Measurements from ENCODE around the gene STAM.

The STAM gene

DNA sequence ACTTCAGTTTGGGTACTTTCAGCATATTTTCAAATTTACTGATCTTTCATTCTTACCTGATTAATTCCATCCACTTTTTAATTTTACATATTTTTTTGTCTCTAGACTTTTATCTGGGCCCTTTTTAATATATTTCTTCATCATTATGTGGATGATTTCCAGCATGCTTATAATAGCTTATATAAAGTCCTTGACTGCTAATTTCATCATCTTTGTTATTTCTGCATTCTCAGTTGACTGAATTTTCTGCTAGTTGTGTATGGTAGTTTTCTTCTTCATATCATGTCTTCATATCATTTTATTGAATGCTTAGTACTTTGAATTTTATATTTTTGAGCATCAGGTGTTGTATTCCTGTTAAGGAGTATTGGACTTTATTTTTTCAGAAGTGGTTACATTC, 39.6 kb downstream of the STAM start:
- peaks cover 0 to 3% of the 10 kb centered on the region in 2 experiments for H3K4me1 ChIP-seq (ENCODE audit: control insufficient read depth in 1 of 2, insufficient read depth in 2 of 2, low read length in 2 of 2)
- H3K9me3 ChIP-seq (ENCODE audit: insufficient read depth, low read depth, low read length) = no peaks in the 10 kb centered on the region
- H3K4me2 ChIP-seq (ENCODE audit: low read length) = no peak overlapping the region
- no peaks in the 10 kb centered on the region for H3K79me1 ChIP-seq (ENCODE audit: low read length)
- no peak overlapping the region for H3K18ac ChIP-seq (ENCODE audit: low read length)
- no peak overlapping the region for H2BK120ac ChIP-seq (ENCODE audit: insufficient read depth, low read length, poor library complexity)
- no peak for DNase-seq
- peaks cover 3 to 5% of the 10 kb centered on the region in 2 experiments for H3K36me3 ChIP-seq (ENCODE audit: control insufficient read depth in 1 of 2, insufficient read depth in 2 of 2, low read length in 2 of 2)
- H3K23ac ChIP-seq (ENCODE audit: low read length) = no peak overlapping the region
- no peak overlapping the region for H4K91ac ChIP-seq (ENCODE audit: low read depth, low read length)
- H3K27me3 ChIP-seq (ENCODE audit: insufficient read depth, low read length) = no peaks in the 10 kb centered on the region
- H4K8ac ChIP-seq (ENCODE audit: low read depth, low read length) = no peak overlapping the region
- H3K9ac ChIP-seq (ENCODE audit: low read length) = no peak overlapping the region
- no peak overlapping the region for H3K4ac ChIP-seq (ENCODE audit: low read depth, low read length)
- no peak overlapping the region for H3K4me3 ChIP-seq (ENCODE audit: low read depth, low read length)
- H4K12ac ChIP-seq (ENCODE audit: low read depth, low read length) = no peak overlapping the region
- H3K27ac ChIP-seq (ENCODE audit: low read depth, low read length) = no peak overlapping the region
- H2AFZ ChIP-seq (ENCODE audit: insufficient read depth, low read length, poor library complexity) = no peak overlapping the region
- no peak overlapping the region for H2BK5ac ChIP-seq (ENCODE audit: low read depth, low read length, poor library complexity)
- H3K14ac ChIP-seq (ENCODE audit: low read length) = no peak overlapping the region
- peaks cover 2% of the 10 kb centered on the region for H3K79me2 ChIP-seq (ENCODE audit: control insufficient read depth, insufficient read depth, low read length, poor library complexity)
- H2AK5ac ChIP-seq (ENCODE audit: low read length) = no peak overlapping the region
- H2BK12ac ChIP-seq (ENCODE audit: low read length) = no peak overlapping the region

DNA sequence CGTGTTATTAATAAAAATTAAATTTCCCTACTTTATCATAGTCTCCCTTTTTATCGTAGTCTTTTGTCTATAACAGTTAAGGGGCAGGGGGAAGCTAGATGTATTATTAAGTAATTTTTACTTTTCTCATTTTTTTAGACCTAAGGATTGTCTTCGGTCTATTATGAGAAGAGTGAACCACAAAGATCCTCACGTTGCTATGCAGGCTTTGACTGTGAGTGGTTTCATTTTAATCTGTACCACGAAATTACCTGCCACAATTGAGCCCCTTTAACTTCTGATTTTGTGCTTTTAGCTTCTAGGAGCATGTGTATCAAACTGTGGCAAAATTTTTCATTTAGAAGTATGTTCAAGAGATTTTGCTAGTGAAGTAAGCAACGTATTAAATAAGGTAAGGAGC, 40.6 kb downstream of the STAM start:
- Histone ChIP-seq H3K4me1 (ENCODE audit: control insufficient read depth in 1 of 2, insufficient read depth in 2 of 2, low read length in 2 of 2) (peaks cover 0 to 3% of the 10 kb centered on the region in 2 experiments), H2BK120ac (ENCODE audit: insufficient read depth, low read length, poor library complexity) (no peak overlapping the region), H4K8ac (ENCODE audit: low read depth, low read length) (no peak overlapping the region), H3K23ac (ENCODE audit: low read length) (no peak overlapping the region), H3K18ac (ENCODE audit: low read length) (no peak overlapping the region), H2BK12ac (ENCODE audit: low read length) (no peak overlapping the region), H3K14ac (ENCODE audit: low read length) (no peak overlapping the region), H3K79me1 (ENCODE audit: low read length) (no peaks in the 10 kb centered on the region), H3K4ac (ENCODE audit: low read depth, low read length) (no peak overlapping the region), H3K9ac (ENCODE audit: low read length) (no peak overlapping the region), H3K4me2 (ENCODE audit: low read length) (no peak overlapping the region), H2AFZ (ENCODE audit: insufficient read depth, low read length, poor library complexity) (no peak overlapping the region), H2AK5ac (ENCODE audit: low read length) (no peak overlapping the region), H3K27ac (ENCODE audit: low read depth, low read length) (no peak overlapping the region), H3K36me3 (ENCODE audit: control insufficient read depth in 1 of 2, insufficient read depth in 2 of 2, low read length in 2 of 2) (peaks cover 4 to 5% of the 10 kb centered on the region in 2 experiments), H3K4me3 (ENCODE audit: low read depth, low read length) (no peak overlapping the region), H2BK5ac (ENCODE audit: low read depth, low read length, poor library complexity) (no peak overlapping the region), H4K12ac (ENCODE audit: low read depth, low read length) (no peak overlapping the region), H3K9me3 (ENCODE audit: insufficient read depth, low read depth, low read length) (no peaks in the 10 kb centered on the region), H4K91ac (ENCODE audit: low read depth, low read length) (no peak overlapping the region), H3K27me3 (ENCODE audit: insufficient read depth, low read length) (no peaks in the 10 kb centered on the region), H3K79me2 (ENCODE audit: control insufficient read depth, insufficient read depth, low read length, poor library complexity) (peaks cover 2% of the 10 kb centered on the region)
- no peak for DNase-seq
- no CpG with 5 or more reads among the region's 6 CpGs for WGBS (ENCODE audit: extremely low coverage, insufficient coverage, insufficient read length)

DNA sequence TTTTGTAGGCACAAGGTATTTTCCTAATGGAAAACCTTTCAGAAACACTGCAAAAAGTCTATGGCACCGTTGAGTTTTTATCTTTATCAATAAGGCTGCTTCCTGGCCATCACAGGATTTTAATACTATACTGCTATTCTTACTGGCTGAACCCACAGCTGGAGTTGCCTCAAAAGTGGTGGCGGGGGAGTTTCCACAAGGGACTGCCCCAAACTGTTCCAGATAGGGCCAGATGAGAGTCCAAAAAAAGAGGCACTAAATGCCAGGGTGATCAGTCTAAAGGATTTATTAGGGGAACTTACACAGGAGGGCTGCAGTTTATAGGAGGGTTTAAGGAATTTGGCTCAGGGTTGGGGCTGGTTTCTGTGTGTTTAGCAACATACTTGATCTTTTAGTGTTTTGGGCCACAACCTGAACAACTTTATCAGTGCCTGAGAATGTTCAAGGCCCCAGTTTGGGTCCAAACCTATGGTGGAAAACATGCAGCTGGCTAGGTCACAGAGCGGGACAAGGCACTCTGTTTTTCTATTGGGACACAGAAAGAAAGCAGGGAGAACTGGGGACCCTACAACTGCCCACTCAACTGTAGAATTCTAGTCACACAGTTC, 41.4 kb downstream of the STAM start:
- peaks cover 2% of the 10 kb centered on the region for H3K79me2 ChIP-seq (ENCODE audit: control insufficient read depth, insufficient read depth, low read length, poor library complexity)
- no peak overlapping the region for H2AK5ac ChIP-seq (ENCODE audit: low read length)
- H4K91ac ChIP-seq (ENCODE audit: low read depth, low read length) = no peak overlapping the region
- peaks cover 0 to 3% of the 10 kb centered on the region in 2 experiments for H3K4me1 ChIP-seq (ENCODE audit: control insufficient read depth in 1 of 2, insufficient read depth in 2 of 2, low read length in 2 of 2)
- H2BK120ac ChIP-seq (ENCODE audit: insufficient read depth, low read length, poor library complexity) = no peak overlapping the region
- H3K9me3 ChIP-seq (ENCODE audit: insufficient read depth, low read depth, low read length) = no peaks in the 10 kb centered on the region
- no peak overlapping the region for H2BK12ac ChIP-seq (ENCODE audit: low read length)
- H4K8ac ChIP-seq (ENCODE audit: low read depth, low read length) = no peak overlapping the region
- no peak for DNase-seq
- H3K18ac ChIP-seq (ENCODE audit: low read length) = no peak overlapping the region
- H3K14ac ChIP-seq (ENCODE audit: low read length) = no peak overlapping the region
- no peak overlapping the region for H3K27ac ChIP-seq (ENCODE audit: low read depth, low read length)
- H3K4ac ChIP-seq (ENCODE audit: low read depth, low read length) = no peak overlapping the region
- no peaks in the 10 kb centered on the region for H3K79me1 ChIP-seq (ENCODE audit: low read length)
- H3K27me3 ChIP-seq (ENCODE audit: insufficient read depth, low read length) = no peaks in the 10 kb centered on the region
- no peak overlapping the region for H3K4me3 ChIP-seq (ENCODE audit: low read depth, low read length)
- H2AFZ ChIP-seq (ENCODE audit: insufficient read depth, low read length, poor library complexity) = no peak overlapping the region
- peaks cover 4 to 5% of the 10 kb centered on the region in 2 experiments for H3K36me3 ChIP-seq (ENCODE audit: control insufficient read depth in 1 of 2, insufficient read depth in 2 of 2, low read length in 2 of 2)
- no peak overlapping the region for H3K23ac ChIP-seq (ENCODE audit: low read length)
- no peak overlapping the region for H3K9ac ChIP-seq (ENCODE audit: low read length)
- no CpG with 5 or more reads among the region's 3 CpGs for WGBS (ENCODE audit: extremely low coverage, insufficient coverage, insufficient read length)
- H4K12ac ChIP-seq (ENCODE audit: low read depth, low read length) = no peak overlapping the region
- no peak overlapping the region for H2BK5ac ChIP-seq (ENCODE audit: low read depth, low read length, poor library complexity)
- H3K4me2 ChIP-seq (ENCODE audit: low read length) = no peak overlapping the region

DNA sequence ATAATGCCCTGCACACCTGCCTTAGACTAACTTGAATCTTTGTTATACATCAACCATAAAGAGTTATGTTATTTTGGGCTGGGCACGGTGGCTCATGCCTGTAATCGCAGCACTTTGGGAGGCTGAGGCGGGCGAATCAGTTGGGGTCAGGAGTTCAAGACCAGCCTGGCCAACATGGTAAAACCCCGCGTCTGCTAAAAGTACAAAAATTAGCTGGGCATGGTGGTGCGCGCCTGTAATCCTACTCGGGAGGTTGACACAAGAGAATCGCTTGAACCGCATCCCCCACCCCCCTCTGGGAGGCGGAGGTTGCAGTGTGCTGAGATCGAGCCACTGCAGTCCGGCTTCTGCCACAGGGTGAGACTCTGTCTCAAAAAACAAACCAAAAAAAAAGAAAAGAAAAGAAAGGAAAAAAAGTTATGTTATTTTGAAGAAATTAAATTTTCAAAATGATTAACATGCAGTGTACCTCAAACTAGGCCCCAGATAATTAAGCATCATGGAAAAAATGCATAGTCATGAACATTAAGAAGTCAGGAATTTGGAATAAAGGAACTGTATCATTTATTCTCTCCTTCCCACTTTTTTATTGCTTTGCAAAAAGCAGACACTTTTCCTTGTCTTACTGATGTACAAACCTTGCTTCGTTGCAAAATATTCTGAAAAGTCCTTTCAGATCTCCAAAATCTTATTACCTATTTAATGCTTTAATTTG, 43.3 kb downstream of the STAM start:
- no peak overlapping the region for H3K23ac ChIP-seq (ENCODE audit: low read length)
- no peak for DNase-seq
- H3K79me2 ChIP-seq (ENCODE audit: control insufficient read depth, insufficient read depth, low read length, poor library complexity) = peaks cover 2% of the 10 kb centered on the region
- no peaks in the 10 kb centered on the region for H3K79me1 ChIP-seq (ENCODE audit: low read length)
- no peak overlapping the region for H2BK120ac ChIP-seq (ENCODE audit: insufficient read depth, low read length, poor library complexity)
- H3K18ac ChIP-seq (ENCODE audit: low read length) = no peak overlapping the region
- H3K4me1 ChIP-seq (ENCODE audit: control insufficient read depth in 1 of 2, insufficient read depth in 2 of 2, low read length in 2 of 2) = peaks cover 0 to 3% of the 10 kb centered on the region in 2 experiments
- no peak overlapping the region for H3K27ac ChIP-seq (ENCODE audit: low read depth, low read length)
- H3K4me2 ChIP-seq (ENCODE audit: low read length) = no peak overlapping the region
- WGBS (ENCODE audit: extremely low coverage, insufficient coverage, insufficient read length) = no CpG with 5 or more reads among the region's 15 CpGs
- no peak overlapping the region for H4K8ac ChIP-seq (ENCODE audit: low read depth, low read length)
- peaks cover 4 to 5% of the 10 kb centered on the region in 2 experiments for H3K36me3 ChIP-seq (ENCODE audit: control insufficient read depth in 1 of 2, insufficient read depth in 2 of 2, low read length in 2 of 2)
- H2BK12ac ChIP-seq (ENCODE audit: low read length) = no peak overlapping the region
- H3K9ac ChIP-seq (ENCODE audit: low read length) = no peak overlapping the region
- no peak overlapping the region for H2BK5ac ChIP-seq (ENCODE audit: low read depth, low read length, poor library complexity)
- H3K4me3 ChIP-seq (ENCODE audit: low read depth, low read length) = no peak overlapping the region
- no peak overlapping the region for H3K14ac ChIP-seq (ENCODE audit: low read length)
- H3K4ac ChIP-seq (ENCODE audit: low read depth, low read length) = no peak overlapping the region
- H3K9me3 ChIP-seq (ENCODE audit: insufficient read depth, low read depth, low read length) = no peaks in the 10 kb centered on the region
- no peak overlapping the region for H2AFZ ChIP-seq (ENCODE audit: insufficient read depth, low read length, poor library complexity)
- no peaks in the 10 kb centered on the region for H3K27me3 ChIP-seq (ENCODE audit: insufficient read depth, low read length)
- H4K12ac ChIP-seq (ENCODE audit: low read depth, low read length) = no peak overlapping the region
- no peak overlapping the region for H2AK5ac ChIP-seq (ENCODE audit: low read length)
- H4K91ac ChIP-seq (ENCODE audit: low read depth, low read length) = no peak overlapping the region

Measured in trophoblast cell (in vitro differentiated cells and primary cell).